H1 (cell line): ENCODE data around the gene ACTN4. TPM values are rescaled to one million over a fixed set of nuclear protein-coding genes. Genes with fewer than 3 reads are reported as not detected.

Experiments
- CTCF ChIA-PET: fragments of 300-600 bp; sonication (Branson Sonifier 250); formaldehyde crosslinking; loops from one replicate; lab custom pipeline; 2021; ENCODE audit not compliant: partially characterized antibody; lab: Charles Lee
- POLR2A ChIA-PET: fragments of 300-600 bp; sonication (Branson Sonifier 250); formaldehyde crosslinking; loops from one replicate; lab custom pipeline; 2021; ENCODE audit warnings: inconsistent platforms; ENCODE audit not compliant: partially characterized antibody; lab: Charles Lee
- DNase-seq, 2 experiments: peaks; one replicate each; pipeline versions ENCODE4 v3.0.0 to v3.0.0-alpha.2; 2010 to 2022; ENCODE audit warnings: low spot score in 2 of 2, low read depth in 1 of 2, mixed read lengths in 1 of 2
- FAIRE-seq: peaks from 2 replicates; lab custom pipeline; 2011; peaks lifted over from hg19 to GRCh38; lab: Jason Lieb, UNC
- H2AFZ ChIP-seq: 2 replicates; pipeline ENCODE4 v1.8.1; 2012; ENCODE audit warnings: low read length, inconsistent platforms
- H2AK5ac ChIP-seq: 2 replicates; pipeline ENCODE4 v1.6.1; 2013; ENCODE audit warnings: low read depth, low read length
- H2BK120ac ChIP-seq: replicated peaks from 2 replicates; pipeline ENCODE3; 2013; ENCODE audit warnings: low read depth, low read length, inconsistent platforms
- H2BK12ac ChIP-seq: 2 replicates; pipeline ENCODE4 v1.6.1; 2013; ENCODE audit warnings: low read depth, low read length
- H2BK15ac ChIP-seq: 2 replicates; pipeline ENCODE4 v1.6.1; 2013; ENCODE audit warnings: low read length
- H2BK20ac ChIP-seq: 2 replicates; pipeline ENCODE4 v1.6.1; 2013; ENCODE audit warnings: low read length
- H2BK5ac ChIP-seq: 2 replicates; pipeline ENCODE4 v1.6.1; 2013; ENCODE audit warnings: low read depth, low read length
- H3K14ac ChIP-seq: 2 replicates; pipeline ENCODE4 v1.6.1; 2013; ENCODE audit warnings: inconsistent platforms; ENCODE audit not compliant: insufficient read length
- H3K18ac ChIP-seq: 2 replicates; pipeline ENCODE4 v1.6.1; 2013; ENCODE audit warnings: low read length; ENCODE audit errors: extremely low read depth
- H3K23ac ChIP-seq: 2 replicates; pipeline ENCODE4 v1.6.1; 2013; ENCODE audit warnings: inconsistent platforms; ENCODE audit not compliant: insufficient read length
- H3K23me2 ChIP-seq: 2 replicates; pipeline ENCODE4 v1.6.1; 2013; ENCODE audit warnings: low read depth, low read length
- H3K27ac ChIP-seq: 2 replicates; pipeline ENCODE4 v1.6.1; 2011; ENCODE audit warnings: low read depth, low read length, inconsistent platforms
- H3K27me3 ChIP-seq, 4 experiments: replicated peaks in 1 of 4; 1 replicate in 1 of 4; 2 replicates in 3 of 4; pipeline versions ENCODE4 v1.6.1 to v1.8.1; 2011 to 2013; ENCODE audit warnings: low read length in 3 of 4, mild to moderate bottlenecking in 3 of 4, inconsistent platforms in 2 of 4, mixed read lengths in 2 of 4, moderate library complexity in 1 of 4; ENCODE audit not compliant: control insufficient read depth in 3 of 4, insufficient read depth in 3 of 4; ENCODE audit errors: extremely low read depth in 1 of 4
- H3K36me3 ChIP-seq, 4 experiments: 2 replicates each; pipeline versions ENCODE4 v1.6.1 to v1.8.1; 2011 to 2013; ENCODE audit warnings: mild to moderate bottlenecking in 4 of 4, low read length in 3 of 4, moderate library complexity in 2 of 4, control low read depth in 1 of 4, inconsistent platforms in 1 of 4; ENCODE audit not compliant: insufficient read depth in 4 of 4, control insufficient read depth in 2 of 4
- H3K4ac ChIP-seq: replicated peaks from 2 replicates; pipeline ENCODE3; 2013; ENCODE audit warnings: low read length, low read depth, mixed read lengths, inconsistent platforms; ENCODE audit not compliant: insufficient read length
- H3K4me1 ChIP-seq, 4 experiments: replicated peaks in 1 of 4; 1 replicate in 1 of 4; 2 replicates in 3 of 4; pipeline versions ENCODE4 v1.6.1 to v1.8.1; 2011 to 2013; ENCODE audit warnings: low read length in 3 of 4, inconsistent platforms in 2 of 4, mixed read lengths in 1 of 4; ENCODE audit not compliant: insufficient read depth in 4 of 4, control insufficient read depth in 3 of 4
- H3K4me2 ChIP-seq, 2 experiments: 2 replicates each; pipeline versions ENCODE4 v1.6.1 to v1.8.1; 2011 to 2013; ENCODE audit warnings: low read depth in 2 of 2, low read length in 2 of 2, control low read depth in 1 of 2, inconsistent platforms in 1 of 2, mild to moderate bottlenecking in 1 of 2; ENCODE audit not compliant: insufficient read depth in 1 of 2
- H3K4me3 ChIP-seq, 4 experiments: fragments of 200-600, 300-600 bp in 1 of 4; sonication (generic), shearing (Covaris generic), sonication (Bioruptor Twin) in 1 of 4; 2 replicates each; pipeline versions ENCODE4 v1.5.1 to v1.8.1; 2011 to 2016; ENCODE audit warnings: low read length in 4 of 4, low read depth in 3 of 4, control low read depth in 2 of 4, inconsistent platforms in 2 of 4, mild to moderate bottlenecking in 2 of 4, mixed read lengths in 1 of 4, moderate library complexity in 1 of 4; ENCODE audit not compliant: insufficient read depth in 2 of 4; ENCODE audit errors: extremely low read depth in 1 of 4
- H3K56ac ChIP-seq: replicated peaks from 2 replicates; pipeline ENCODE3; 2013; ENCODE audit warnings: low read depth, mild to moderate bottlenecking, mixed read lengths, low read length, inconsistent platforms; ENCODE audit not compliant: insufficient read length
- H3K79me1 ChIP-seq: 2 replicates; pipeline ENCODE4 v1.6.1; 2013; ENCODE audit warnings: low read depth, low read length, control low read depth
- H3K79me2 ChIP-seq, 2 experiments: 2 replicates each; pipeline versions ENCODE4 v1.6.1 to v1.8.1; 2012 to 2013; ENCODE audit warnings: low read length in 2 of 2, mild to moderate bottlenecking in 2 of 2, inconsistent platforms in 1 of 2; ENCODE audit not compliant: insufficient read depth in 2 of 2, control insufficient read depth in 1 of 2
- H3K9ac ChIP-seq, 4 experiments: replicated peaks in 1 of 4; 1 replicate in 1 of 4; 2 replicates in 3 of 4; pipeline versions ENCODE4 v1.6.1 to v1.8.1; 2011 to 2013; ENCODE audit warnings: low read depth in 3 of 4, low read length in 3 of 4, control low read depth in 2 of 4, mild to moderate bottlenecking in 2 of 4, moderate library complexity in 2 of 4, inconsistent platforms in 1 of 4; ENCODE audit errors: extremely low read depth in 1 of 4
- H3K9me3 ChIP-seq, 2 experiments: 2 replicates each; pipeline versions ENCODE4 v1.6.1 to v1.8.1; 2012 to 2013; ENCODE audit warnings: mild to moderate bottlenecking in 2 of 2, moderate library complexity in 2 of 2, control low read depth in 1 of 2, inconsistent platforms in 1 of 2, low read depth in 1 of 2, low read length in 1 of 2, mixed read lengths in 1 of 2; ENCODE audit not compliant: insufficient read depth in 2 of 2
- H4K20me1 ChIP-seq, 2 experiments: replicated peaks in 1 of 2; 2 replicates each; pipeline versions ENCODE3 to v1.8.1; 2011 to 2013; ENCODE audit warnings: inconsistent platforms in 2 of 2, low read length in 2 of 2, mild to moderate bottlenecking in 1 of 2; ENCODE audit not compliant: insufficient read depth in 2 of 2, control insufficient read depth in 1 of 2
- H4K5ac ChIP-seq: 2 replicates; pipeline ENCODE4 v1.6.1; 2013; ENCODE audit warnings: low read length, low read depth, mixed read lengths, inconsistent platforms; ENCODE audit not compliant: insufficient read length
- H4K8ac ChIP-seq: 2 replicates; pipeline ENCODE4 v1.8.0; 2013; ENCODE audit warnings: mild to moderate bottlenecking, moderate library complexity, low read length, inconsistent platforms; ENCODE audit not compliant: insufficient read depth; ENCODE audit errors: extremely low read depth
- H4K91ac ChIP-seq: replicated peaks from 2 replicates; pipeline ENCODE3; 2013; ENCODE audit warnings: low read length, mixed read lengths, inconsistent platforms; ENCODE audit not compliant: insufficient read length
- CTCF ChIP-seq, 3 experiments: IDR thresholded peaks; 1 replicate in 2 of 3; 2 replicates in 1 of 3; pipeline versions ENCODE4 v1.5.1 to v1.6.1; 2011; ENCODE audit warnings: low read length in 3 of 3, mild to moderate bottlenecking in 3 of 3, inconsistent platforms in 2 of 3, low read depth in 1 of 3, moderate library complexity in 1 of 3; ENCODE audit not compliant: insufficient read depth in 1 of 3; ENCODE audit errors: control extremely low read depth in 1 of 3
- FOSL1 ChIP-seq: IDR thresholded peaks from 2 replicates; pipeline ENCODE4 v1.6.1; 2011; ENCODE audit warnings: mild to moderate bottlenecking, low read depth, low read length, moderate library complexity; ENCODE audit not compliant: insufficient read depth
- KDM5A ChIP-seq: fragments of 200-600 bp; IDR thresholded peaks from 2 replicates; pipeline ENCODE4 v1.7.1; 2012; ENCODE audit warnings: mild to moderate bottlenecking, low read length, inconsistent platforms, mixed read lengths
- MAFK ChIP-seq: IDR thresholded peaks from 2 replicates; pipeline ENCODE4 v1.6.1; 2012; ENCODE audit warnings: low read depth, mild to moderate bottlenecking, improper control_type of control experiment, low read length
- NRF1 ChIP-seq: IDR thresholded peaks from 2 replicates; pipeline ENCODE4 v1.6.1; 2011; ENCODE audit warnings: mild to moderate bottlenecking, low read depth, low read length, improper control_type of control experiment
- PHF8 ChIP-seq: fragments of 200-600 bp; sonication (generic); conservative IDR thresholded peaks from 2 replicates; pipeline ENCODE4 v1.7.1; 2012; ENCODE audit warnings: low read depth, mild to moderate bottlenecking, inconsistent platforms, low read length, moderate library complexity
- RFX5 ChIP-seq: IDR thresholded peaks from 2 replicates; pipeline ENCODE4 v1.6.1; 2011; ENCODE audit warnings: low read depth, low read length, improper control_type of control experiment, borderline replicate concordance
- SIRT6 ChIP-seq: IDR thresholded peaks from one replicate; pipeline ENCODE4 v1.7.1; 2012; ENCODE audit warnings: low read length, inconsistent platforms
- SIX5 ChIP-seq: IDR thresholded peaks from 2 replicates; pipeline ENCODE4 v1.6.1; 2011; ENCODE audit warnings: mild to moderate bottlenecking, low read depth, low read length
- TAF7 ChIP-seq: optimal IDR thresholded peaks from 2 replicates; pipeline ENCODE3; 2011; ENCODE audit warnings: low read depth, mild to moderate bottlenecking, inconsistent platforms, low read length, moderate library complexity, borderline replicate concordance
- YY1 ChIP-seq: IDR thresholded peaks from 2 replicates; pipeline ENCODE4 v1.6.1; 2011; ENCODE audit warnings: low read depth, mild to moderate bottlenecking, low read length
- ZNF274 ChIP-seq: IDR thresholded peaks from 2 replicates; pipeline ENCODE4 v1.7.0; 2012; ENCODE audit warnings: low read length, borderline replicate concordance; ENCODE audit errors: extremely low read depth
- WGBS, 2 experiments: shearing (Covaris generic) in 1 of 2; methylation state at CpG; one replicate each; pipeline versions ENCODE4 v1.1.6 to v1.1.7; 2013 to 2015; ENCODE audit warnings: low lambda C conversion rate in 2 of 2, mixed read lengths in 2 of 2, inconsistent platforms in 1 of 2, low coverage in 1 of 2, missing lambda C conversion rate in 1 of 2; ENCODE audit not compliant: insufficient replicate concordance in 2 of 2, insufficient coverage in 1 of 2, insufficient read length in 1 of 2; ENCODE audit errors: extremely low coverage in 1 of 2, missing lambda C conversion rate in 1 of 2; 5-methylcytosine and 5-hydroxymethylcytosine counted together
- polyA plus RNA-seq, 7 experiments: library from polyadenylated mRNA; depleted of rRNA in 3 of 7; stranded (reverse) in 5 of 7; unstranded in 2 of 7; fragments of >200 nt in 5 of 7; fragments of 200-250 nt in 2 of 7; gene quantifications; 1 replicate in 5 of 7; 2 replicates in 1 of 7; 4 replicates in 1 of 7; pipeline versions ENCODE4 v1.2.1 to v1.2.3, GENCODE V29; 2011 to 2013; ENCODE audit warnings: missing spikeins in 2 of 7, mixed read lengths in 2 of 7
- total RNA-seq: library from RNA; stranded (reverse); fragmentation: NEBNext Ultra II Directional; extraction: Animal tissue kit (Norgen Biotek cat#: 25700); gene quantifications from 2 replicates; pipeline ENCODE4 v1.2.1, GENCODE V29; 2021

The ACTN4 gene
- total and polyA plus RNA-seq, 2 of the 8 experiments (the other 6 are each of a cell fraction or from before 2014, with no cell fraction given), result 211 to 520 TPM

DNA sequence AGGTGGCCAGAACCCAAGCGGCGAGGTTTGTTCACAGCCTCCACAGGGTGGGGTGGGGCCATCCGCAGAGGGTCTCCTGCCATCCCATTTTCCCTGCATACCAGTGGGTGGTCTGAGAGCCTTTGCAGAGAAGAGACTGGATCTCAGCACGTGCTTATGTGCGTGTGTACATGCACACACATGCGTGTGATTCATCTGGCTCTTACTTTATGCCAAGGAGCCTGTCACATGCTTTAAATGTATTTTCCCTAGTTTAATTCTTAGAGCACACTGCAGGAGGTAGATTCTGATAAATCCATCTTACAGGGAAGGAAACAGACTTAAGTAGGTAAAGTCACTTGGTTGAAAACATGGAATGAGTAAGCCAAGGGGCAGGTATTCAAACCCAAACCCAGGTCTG is 49.7 kb downstream of the ACTN4 start:
- no peak overlapping the region for H2BK12ac ChIP-seq
- H2BK5ac ChIP-seq, result peak overlapping the region; percentile 64
- H3K4me2 ChIP-seq, result no peak overlapping the region
- H4K8ac ChIP-seq, result peak overlapping the region; percentile 11
- no peak overlapping the region for H3K14ac ChIP-seq
- no peak overlapping the region for H3K4me3 ChIP-seq
- ChIA-PET POLR2A (interaction anchor here (1.4 to 23.4 kb wide), 3 partner anchors 11 to 50 kb away, joined by 3 to 495 read pairs (median 15); partner anchors contain the start of gene ACTN4), CTCF (interaction anchor here (0.7 to 3.5 kb wide), 2 partner anchors 11 to 189 kb away, joined by 3 to 8 read pairs; no protein-coding TSS in a partner anchor)
- H2BK120ac ChIP-seq, result no peak overlapping the region
- H3K23ac ChIP-seq, result no peak overlapping the region
- no peak overlapping the region for H2AK5ac ChIP-seq
- no peak overlapping the region for H2BK15ac ChIP-seq
- no peak overlapping the region for H4K5ac ChIP-seq
- H4K20me1 ChIP-seq, result peaks cover 14 to 29% of the 10 kb centered on the region in 2 experiments
- no peak overlapping the region for H2AFZ ChIP-seq
- H2BK20ac ChIP-seq, result no peak overlapping the region
- H3K79me2 ChIP-seq, result peaks cover under 1 to 73% of the 10 kb centered on the region in 2 experiments; a peak in 2 of 4 replicates
- H3K27me3 ChIP-seq, result no peaks in the 10 kb centered on the region; a peak in 1 of 7 replicates
- no peak for FAIRE-seq
- H3K9ac ChIP-seq, result no peak overlapping the region
- no peak for DNase-seq
- H3K79me1 ChIP-seq, result peaks cover 39% of the 10 kb centered on the region
- H3K9me3 ChIP-seq, result no peaks in the 10 kb centered on the region
- H3K4ac ChIP-seq, result no peak overlapping the region
- no peak overlapping the region for H3K18ac ChIP-seq
- H3K36me3 ChIP-seq, result peaks cover 6 to 22% (median 12%) of the 10 kb centered on the region in 4 experiments; a peak in 5 of 8 replicates
- H3K27ac ChIP-seq, result no peak overlapping the region
- 93% methylated on average over 6 of the region's 6 CpGs; no CpG with 5 or more reads in 1 of the 2 experiments for WGBS, 2 experiments
- peaks cover 3 to 31% (median 20%) of the 10 kb centered on the region in 4 experiments for H3K4me1 ChIP-seq
- no peaks in the 10 kb centered on the region for H3K23me2 ChIP-seq
- no peak overlapping the region for H4K91ac ChIP-seq
- H3K56ac ChIP-seq, result no peak overlapping the region
- TF ChIP-seq FOSL1 (no peak), SIX5 (no peak), ZNF274 (no peak), YY1 (no peak), SIRT6 (no peak), TAF7 (no peak), KDM5A (no peak), MAFK (no peak), CTCF (IDR thresholded peaks at IDR 0.05; ENCODE audit: control extremely low read depth in 1 of 3, insufficient read depth in 1 of 3, low read depth in 1 of 3, low read length in 3 of 3) (no peak), NRF1 (no peak), RFX5 (no peak), PHF8 (no peak)
